Measurements from ENCODE around the gene MYO1E.

DNA sequence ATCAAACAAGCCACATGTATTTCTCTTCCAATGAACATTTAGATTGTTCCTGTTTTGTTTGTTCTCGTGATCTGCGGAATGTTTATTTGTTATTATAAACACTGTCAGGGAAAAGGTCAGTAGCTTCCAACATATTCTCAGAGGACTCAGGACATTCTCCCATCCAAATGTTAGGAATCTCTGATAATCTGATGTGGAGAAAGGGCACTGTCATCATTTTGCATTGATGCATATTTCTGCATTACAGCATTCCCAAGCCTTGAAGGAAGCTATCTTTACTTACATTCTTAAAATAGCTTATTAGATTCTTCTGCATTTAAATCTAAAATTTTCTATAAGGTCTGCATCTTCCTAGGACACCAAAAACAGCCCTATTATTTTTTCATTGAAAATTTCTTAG, 10.3 kb downstream of the MYO1E start:
- TF ChIP-seq POLR2A (IDR thresholded peaks at IDR 0.05): no peak
- TF ChIP-seq, protein P1, sequence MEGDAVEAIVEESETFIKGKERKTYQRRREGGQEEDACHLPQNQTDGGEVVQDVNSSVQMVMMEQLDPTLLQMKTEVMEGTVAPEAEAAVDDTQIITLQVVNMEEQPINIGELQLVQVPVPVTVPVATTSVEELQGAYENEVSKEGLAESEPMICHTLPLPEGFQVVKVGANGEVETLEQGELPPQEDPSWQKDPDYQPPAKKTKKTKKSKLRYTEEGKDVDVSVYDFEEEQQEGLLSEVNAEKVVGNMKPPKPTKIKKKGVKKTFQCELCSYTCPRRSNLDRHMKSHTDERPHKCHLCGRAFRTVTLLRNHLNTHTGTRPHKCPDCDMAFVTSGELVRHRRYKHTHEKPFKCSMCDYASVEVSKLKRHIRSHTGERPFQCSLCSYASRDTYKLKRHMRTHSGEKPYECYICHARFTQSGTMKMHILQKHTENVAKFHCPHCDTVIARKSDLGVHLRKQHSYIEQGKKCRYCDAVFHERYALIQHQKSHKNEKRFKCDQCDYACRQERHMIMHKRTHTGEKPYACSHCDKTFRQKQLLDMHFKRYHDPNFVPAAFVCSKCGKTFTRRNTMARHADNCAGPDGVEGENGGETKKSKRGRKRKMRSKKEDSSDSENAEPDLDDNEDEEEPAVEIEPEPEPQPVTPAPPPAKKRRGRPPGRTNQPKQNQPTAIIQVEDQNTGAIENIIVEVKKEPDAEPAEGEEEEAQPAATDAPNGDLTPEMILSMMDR (IDR thresholded peaks at IDR 0.05): no peak

Measured in gastroesophageal sphincter (tissue), 3 donors.